ENCODE data around the gene WDR90.

Gene WDR90

DNA sequence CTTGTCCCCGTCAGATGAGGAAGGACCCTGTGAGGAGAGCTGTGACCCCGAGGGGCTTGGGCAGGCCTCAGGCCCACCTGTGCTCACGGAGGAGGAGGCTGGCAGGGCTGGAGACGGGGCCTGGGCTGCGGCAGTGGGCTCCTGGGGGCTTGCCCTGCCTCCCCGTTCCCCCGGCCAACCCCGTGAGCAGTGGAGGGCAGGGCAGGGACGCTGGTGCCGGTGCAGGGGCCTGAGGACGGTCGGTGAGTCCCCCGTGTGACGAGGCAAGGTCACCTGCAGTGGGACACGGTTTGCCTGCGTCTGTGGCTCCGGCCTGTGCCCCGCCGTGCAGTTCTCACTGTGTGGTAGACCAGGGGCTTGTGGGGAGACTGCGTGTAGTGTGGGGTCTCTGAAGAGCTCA is 10.5 kb downstream of the WDR90 start:
- TF ChIP-seq, protein P1, sequence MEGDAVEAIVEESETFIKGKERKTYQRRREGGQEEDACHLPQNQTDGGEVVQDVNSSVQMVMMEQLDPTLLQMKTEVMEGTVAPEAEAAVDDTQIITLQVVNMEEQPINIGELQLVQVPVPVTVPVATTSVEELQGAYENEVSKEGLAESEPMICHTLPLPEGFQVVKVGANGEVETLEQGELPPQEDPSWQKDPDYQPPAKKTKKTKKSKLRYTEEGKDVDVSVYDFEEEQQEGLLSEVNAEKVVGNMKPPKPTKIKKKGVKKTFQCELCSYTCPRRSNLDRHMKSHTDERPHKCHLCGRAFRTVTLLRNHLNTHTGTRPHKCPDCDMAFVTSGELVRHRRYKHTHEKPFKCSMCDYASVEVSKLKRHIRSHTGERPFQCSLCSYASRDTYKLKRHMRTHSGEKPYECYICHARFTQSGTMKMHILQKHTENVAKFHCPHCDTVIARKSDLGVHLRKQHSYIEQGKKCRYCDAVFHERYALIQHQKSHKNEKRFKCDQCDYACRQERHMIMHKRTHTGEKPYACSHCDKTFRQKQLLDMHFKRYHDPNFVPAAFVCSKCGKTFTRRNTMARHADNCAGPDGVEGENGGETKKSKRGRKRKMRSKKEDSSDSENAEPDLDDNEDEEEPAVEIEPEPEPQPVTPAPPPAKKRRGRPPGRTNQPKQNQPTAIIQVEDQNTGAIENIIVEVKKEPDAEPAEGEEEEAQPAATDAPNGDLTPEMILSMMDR (IDR thresholded peaks at IDR 0.05; ENCODE audit: low read depth, low read length), result no peak
- TF ChIP-seq MYC (IDR thresholded peaks at IDR 0.05; ENCODE audit: low read depth, low read length), result no peak
- no peak for TF ChIP-seq POLR2A (IDR thresholded peaks at IDR 0.05; ENCODE audit: extremely low read depth, insufficient read length)
- TF ChIP-seq, protein P2, sequence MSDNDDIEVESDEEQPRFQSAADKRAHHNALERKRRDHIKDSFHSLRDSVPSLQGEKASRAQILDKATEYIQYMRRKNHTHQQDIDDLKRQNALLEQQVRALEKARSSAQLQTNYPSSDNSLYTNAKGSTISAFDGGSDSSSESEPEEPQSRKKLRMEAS (IDR thresholded peaks at IDR 0.05; ENCODE audit: low read depth, low read length), result no peak
- no peak for DNase-seq (ENCODE audit: low read depth)

DNA sequence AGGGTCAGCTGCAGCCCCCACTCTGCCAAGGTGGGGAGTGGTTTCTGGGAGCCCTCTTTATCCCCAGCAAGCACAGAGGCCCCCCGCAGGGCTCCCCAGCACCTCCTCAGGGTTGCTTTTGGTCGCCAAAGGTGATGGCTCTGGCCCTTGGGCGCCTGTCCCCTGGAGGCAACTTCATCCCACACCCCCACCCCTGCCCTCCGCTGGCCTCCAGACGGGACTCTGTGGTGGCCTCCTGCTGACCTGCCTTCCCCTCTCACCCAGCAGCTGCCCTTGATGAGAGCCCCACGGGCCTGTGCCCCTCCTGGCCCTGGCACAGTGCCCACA is 10.9 kb downstream of the WDR90 start:
- TF ChIP-seq, protein P2 (IDR thresholded peaks at IDR 0.05; ENCODE audit: low read depth, low read length), result no peak
- no peak for TF ChIP-seq POLR2A (IDR thresholded peaks at IDR 0.05; ENCODE audit: extremely low read depth, insufficient read length)
- TF ChIP-seq, protein P1 (IDR thresholded peaks at IDR 0.05; ENCODE audit: low read depth, low read length), result no peak
- no peak for TF ChIP-seq MYC (IDR thresholded peaks at IDR 0.05; ENCODE audit: low read depth, low read length)
- DNase-seq (ENCODE audit: low read depth), result no peak
- H3K4me3 ChIP-seq (ENCODE audit: low read depth, low read length), result no peak overlapping the region

More for the DNA sequence above, 10.5 kb downstream of the WDR90 start:
- H3K4me3 ChIP-seq (ENCODE audit: low read depth, low read length), result no peak overlapping the region

DNA sequence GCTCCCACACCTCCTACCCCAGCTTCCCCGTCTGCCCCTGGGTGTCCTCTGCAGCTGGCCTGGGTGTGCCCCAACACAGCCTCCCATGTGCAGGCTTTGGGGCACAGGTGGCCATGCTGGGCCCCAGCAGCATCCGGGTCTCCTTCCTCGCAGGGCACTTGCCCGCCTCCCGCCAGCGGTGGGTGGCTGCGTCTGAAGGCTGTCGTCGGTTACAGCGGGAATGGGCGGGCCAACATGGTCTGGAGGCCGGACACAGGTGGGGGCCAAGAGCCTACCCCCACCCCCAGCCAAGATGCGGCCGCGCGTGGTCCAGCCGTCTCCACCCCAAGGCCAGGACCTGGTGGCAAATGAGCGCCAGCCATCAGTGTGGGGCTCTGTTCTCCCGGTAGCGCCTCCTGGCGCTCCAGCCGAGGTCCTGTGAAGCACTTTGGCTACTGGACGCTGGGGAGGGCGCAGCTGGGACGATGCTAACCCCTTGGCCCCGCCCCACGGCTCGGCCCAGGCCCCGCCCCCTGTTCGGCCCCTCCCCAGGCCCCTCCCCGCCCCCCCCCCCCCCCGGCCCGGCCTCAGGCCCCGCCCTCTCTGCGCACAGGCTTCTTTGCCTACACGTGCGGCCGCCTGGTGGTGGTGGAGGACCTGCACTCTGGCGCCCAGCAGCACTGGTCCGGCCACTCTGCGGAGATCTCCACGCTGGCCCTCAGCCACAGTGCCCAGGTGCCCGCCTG is 11.5 kb downstream of the WDR90 start:
- no peak for DNase-seq (ENCODE audit: low read depth)
- TF ChIP-seq POLR2A (IDR thresholded peaks at IDR 0.05; ENCODE audit: extremely low read depth, insufficient read length) (no peak), MYC (IDR thresholded peaks at IDR 0.05; ENCODE audit: low read depth, low read length) (no peak)
- TF ChIP-seq, protein P1 (IDR thresholded peaks at IDR 0.05; ENCODE audit: low read depth, low read length), result no peak
- TF ChIP-seq, protein P2 (IDR thresholded peaks at IDR 0.05; ENCODE audit: low read depth, low read length), result no peak
- no peak overlapping the region for H3K4me3 ChIP-seq (ENCODE audit: low read depth, low read length)

DNA sequence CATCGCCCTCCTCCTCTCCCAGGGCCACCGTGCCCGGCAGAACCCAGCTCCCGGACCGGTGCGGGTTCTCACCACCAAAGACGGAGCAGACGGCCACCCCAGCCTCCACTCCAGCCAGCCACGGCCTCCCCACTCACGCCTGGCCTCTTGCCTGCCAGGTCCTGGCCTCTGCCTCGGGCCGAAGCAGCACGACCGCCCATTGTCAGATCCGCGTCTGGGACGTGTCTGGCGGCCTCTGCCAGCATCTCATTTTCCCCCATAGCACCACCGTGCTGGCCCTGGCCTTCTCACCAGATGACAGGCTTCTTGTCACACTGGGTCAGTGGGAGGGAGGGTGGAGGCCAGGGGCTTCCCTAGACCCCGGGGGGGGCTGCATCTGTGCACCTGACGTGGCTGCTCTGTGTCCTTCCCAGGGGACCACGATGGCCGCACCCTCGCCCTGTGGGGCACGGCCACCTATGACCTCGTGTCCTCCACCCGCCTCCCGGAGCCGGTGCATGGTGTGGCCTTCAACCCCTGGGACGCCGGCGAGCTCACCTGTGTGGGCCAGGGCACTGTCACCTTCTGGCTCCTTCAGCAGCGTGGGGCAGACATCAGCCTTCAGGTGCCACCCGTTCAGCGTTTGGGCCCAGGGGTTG is 12.1 kb downstream of the WDR90 start:
- no peak for DNase-seq (ENCODE audit: low read depth)
- no peak overlapping the region for H3K4me3 ChIP-seq (ENCODE audit: low read depth, low read length)
- no peak for TF ChIP-seq MYC (IDR thresholded peaks at IDR 0.05; ENCODE audit: low read depth, low read length)
- TF ChIP-seq, protein P2 (IDR thresholded peaks at IDR 0.05; ENCODE audit: low read depth, low read length), result no peak
- TF ChIP-seq, protein P1 (IDR thresholded peaks at IDR 0.05; ENCODE audit: low read depth, low read length), result no peak
- no peak for TF ChIP-seq POLR2A (IDR thresholded peaks at IDR 0.05; ENCODE audit: extremely low read depth, insufficient read length)

DNA sequence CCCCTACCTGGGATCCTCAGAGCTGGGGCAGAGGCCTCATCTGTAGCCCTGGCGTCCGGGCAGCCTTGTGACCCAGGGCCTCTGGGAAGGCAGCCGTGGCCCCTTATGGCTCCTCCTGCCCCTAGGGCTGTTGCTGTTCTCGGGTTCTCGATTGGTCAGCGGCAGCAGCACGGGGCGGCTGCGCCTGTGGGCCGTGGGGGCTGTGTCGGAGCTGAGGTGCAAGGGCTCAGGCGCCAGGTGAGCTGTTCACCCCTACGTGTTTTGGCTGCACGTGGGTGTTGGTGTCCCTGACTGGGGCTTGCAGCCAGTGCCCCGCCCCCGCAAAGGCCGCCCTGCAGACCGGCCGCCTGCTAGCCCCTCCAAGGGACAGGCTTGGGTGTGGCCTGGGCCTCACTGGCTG is 12.9 kb downstream of the WDR90 start:
- TF ChIP-seq, protein P1 (IDR thresholded peaks at IDR 0.05; ENCODE audit: low read depth, low read length), result no peak
- no peak for TF ChIP-seq POLR2A (IDR thresholded peaks at IDR 0.05; ENCODE audit: extremely low read depth, insufficient read length)
- TF ChIP-seq, protein P2 (IDR thresholded peaks at IDR 0.05; ENCODE audit: low read depth, low read length), result no peak
- TF ChIP-seq MYC (IDR thresholded peaks at IDR 0.05; ENCODE audit: low read depth, low read length), result no peak
- H3K4me3 ChIP-seq (ENCODE audit: low read depth, low read length), result no peak overlapping the region
- no peak for DNase-seq (ENCODE audit: low read depth)

Measured in NB4 (cell line).